Suprapubic skin (tissue), 4 donors: ENCODE data around the gene FERD3L. TPM values are rescaled to one million over a fixed set of nuclear protein-coding genes. Genes with fewer than 3 reads are reported as not detected.

Source experiments
- DNase-seq, 2 donors: peaks; one replicate each; pipeline ENCODE4 v3.0.0-alpha.2; 2019; ENCODE audit warnings: low spot score in 2 of 2
- H3K27ac ChIP-seq: fragments of 200-600 bp; sonication (generic); one replicate; pipeline ENCODE4 v1.5.1; 2019
- H3K27me3 ChIP-seq: fragments of 200-600 bp; sonication (generic); one replicate; pipeline ENCODE4 v1.5.1; 2019
- H3K36me3 ChIP-seq: fragments of 200-600 bp; sonication (generic); one replicate; pipeline ENCODE4 v1.5.1; 2019
- H3K4me1 ChIP-seq: fragments of 200-600 bp; sonication (generic); one replicate; pipeline ENCODE4 v1.5.1; 2019
- H3K4me3 ChIP-seq: fragments of 200-600 bp; sonication (generic); one replicate; pipeline ENCODE4 v1.5.1; 2019; ENCODE audit warnings: mild to moderate bottlenecking
- H3K9me3 ChIP-seq: fragments of 200-600 bp; sonication (generic); one replicate; pipeline ENCODE4 v1.5.1; 2019
- EP300 ChIP-seq: sonication (generic); formaldehyde crosslinking; IDR thresholded peaks from one replicate; pipeline ENCODE4 v1.6.1; 2017; ENCODE audit warnings: antibody characterized with exemption
- POLR2A ChIP-seq, 2 donors: fragments of 450-650 bp; IDR thresholded peaks; one replicate each; pipeline ENCODE4 v1.6.1; 2017; ENCODE audit warnings: antibody characterized with exemption in 2 of 2, mild to moderate bottlenecking in 2 of 2, moderate library complexity in 2 of 2
- POLR2AphosphoS5 ChIP-seq, 3 donors: sonication (generic); formaldehyde crosslinking; IDR thresholded peaks; one replicate each; pipeline ENCODE4 v1.6.1; 2017; ENCODE audit warnings: antibody characterized with exemption in 3 of 3
- WGBS: methylation state at CpG from one replicate; pipeline ENCODE4 v1.1.5; 2018; 5-methylcytosine and 5-hydroxymethylcytosine counted together
- total RNA-seq, 4 donors: library from RNA; depleted of rRNA; stranded (reverse); fragments of >200 nt; gene quantifications; one replicate each; pipeline ENCODE4 v1.1.0, GENCODE V29; 2016
- TF ChIP-seq, protein P1 (sequence below), 2 donors: fragments of 200-600 bp in 1 of 2; fragments of 450-650 bp in 1 of 2; sonication (generic) in 1 of 2; IDR thresholded peaks; one replicate each; pipeline ENCODE4 v1.5.1; 2016 to 2019; ENCODE audit warnings: antibody characterized with exemption in 2 of 2, mild to moderate bottlenecking in 1 of 2, moderate library complexity in 1 of 2

Gene FERD3L
- total RNA-seq, 4 donors from 2014 or later, result not detected

DNA sequence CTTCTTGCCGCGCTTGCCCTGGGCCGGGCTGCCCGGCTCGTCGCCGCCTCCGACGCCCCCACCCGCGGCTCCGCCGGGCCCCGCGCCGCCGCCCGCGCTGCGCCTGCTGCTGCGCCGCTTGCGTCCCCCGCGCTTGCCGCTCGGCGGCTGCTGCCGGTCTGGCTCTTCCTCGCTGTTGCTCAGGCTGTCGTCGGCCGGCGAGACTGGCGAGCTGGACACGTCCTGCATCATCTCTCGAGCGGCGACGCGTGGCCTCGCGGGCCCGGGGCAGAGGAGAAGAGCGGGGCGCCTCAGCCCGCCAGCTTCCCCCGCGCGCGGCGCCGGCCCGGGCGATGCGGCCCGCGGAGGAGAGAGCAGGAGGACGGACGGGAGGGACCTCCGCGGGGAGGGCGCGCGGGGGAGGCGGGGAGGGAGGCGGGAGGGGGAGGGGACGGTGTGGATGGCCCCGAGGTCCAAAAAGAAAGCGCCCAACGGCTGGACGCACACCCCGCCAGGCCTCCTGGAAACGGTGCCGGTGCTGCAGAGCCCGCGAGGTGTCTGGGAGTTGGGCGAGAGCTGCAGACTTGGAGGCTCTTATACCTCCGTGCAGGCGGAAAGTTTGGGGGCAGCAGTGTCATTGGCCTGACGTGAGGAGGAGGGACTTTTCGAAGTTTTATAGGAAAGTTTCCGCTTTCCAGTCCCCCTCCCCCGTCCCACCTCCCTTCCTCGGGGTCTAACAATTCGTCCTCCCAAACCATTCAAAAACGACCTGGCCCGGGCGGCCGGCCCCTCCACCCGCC, 27.9 kb downstream of the FERD3L start, which contains the start of gene TWIST1:
TWIST1 (minus strand) TSS at position 546 of the 779 bp plus-strand sequence; CDS start at position 231, 315 bp downstream.
- Histone ChIP-seq H3K27me3 (peaks cover 87% of the 10 kb centered on the region), H3K9me3 (no peaks in the 10 kb centered on the region), H3K4me1 (peaks cover 28% of the 10 kb centered on the region), H3K27ac (peak within 1 kb of the TSS; percentile 89), H3K4me3 (peak within 1 kb of the TSS; percentile 74), H3K36me3 (no peaks in the 10 kb centered on the region)
- DNase-seq, result peak; percentile 91
- peak in 1 of 2 donors; percentile 78 for TF ChIP-seq POLR2A (IDR thresholded peaks at IDR 0.05)
- TF ChIP-seq POLR2AphosphoS5 (IDR thresholded peaks at IDR 0.05), result peak; percentile 48 to 82 (median 61)
- no peak for TF ChIP-seq EP300
- 3% methylated on average over 11 of the region's 91 CpGs for WGBS

DNA sequence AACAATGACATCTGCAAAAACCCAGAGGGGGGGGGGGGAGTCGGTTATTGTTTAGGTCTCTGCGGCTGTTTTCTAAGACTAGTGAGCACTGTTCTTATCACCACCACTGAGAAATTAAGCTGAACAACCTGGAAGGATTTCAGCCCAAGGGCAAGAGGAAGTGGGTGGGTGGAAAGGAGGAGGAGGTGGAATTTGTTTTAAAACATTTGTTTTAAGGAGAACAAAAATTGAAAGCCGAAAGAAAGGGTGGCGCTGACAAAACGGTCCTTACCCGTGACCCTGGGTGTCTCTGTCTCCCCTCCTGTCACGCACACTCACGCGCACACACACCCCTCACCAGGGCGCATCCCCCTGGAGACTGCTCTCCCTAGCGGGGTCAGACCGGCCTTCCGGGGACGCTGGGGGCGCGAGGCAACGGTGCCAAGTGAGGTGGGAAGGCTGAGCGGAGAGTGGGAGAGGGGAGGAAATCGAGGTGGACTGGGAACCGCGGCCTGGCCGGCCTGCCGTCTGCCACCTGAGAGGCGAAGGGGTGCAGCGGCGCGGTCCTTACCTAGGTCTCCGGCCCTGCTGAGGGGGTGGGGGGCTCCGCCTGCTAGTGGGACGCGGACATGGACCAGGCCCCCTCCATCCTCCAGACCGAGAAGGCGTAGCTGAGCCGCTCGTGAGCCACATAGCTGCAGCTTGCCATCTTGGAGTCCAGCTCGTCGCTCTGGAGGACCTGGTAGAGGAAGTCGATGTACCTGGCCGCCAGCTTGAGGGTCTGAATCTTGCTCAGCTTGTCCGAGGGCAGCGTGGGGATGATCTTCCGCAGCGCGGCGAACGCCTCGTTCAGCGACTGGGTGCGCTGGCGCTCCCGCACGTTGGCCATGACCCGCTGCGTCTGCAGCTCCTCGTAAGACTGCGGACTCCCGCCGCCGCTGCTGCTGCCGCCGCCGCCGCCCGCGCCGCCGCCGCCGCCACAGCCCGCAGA, 28.8 kb downstream of the FERD3L start:
- Histone ChIP-seq H3K4me3 (peak overlapping the region; percentile 74), H3K27ac (peak overlapping the region; percentile 89), H3K27me3 (peaks cover 91% of the 10 kb centered on the region), H3K9me3 (no peaks in the 10 kb centered on the region), H3K36me3 (no peaks in the 10 kb centered on the region), H3K4me1 (peaks cover 28% of the 10 kb centered on the region)
- TF ChIP-seq, protein P1, sequence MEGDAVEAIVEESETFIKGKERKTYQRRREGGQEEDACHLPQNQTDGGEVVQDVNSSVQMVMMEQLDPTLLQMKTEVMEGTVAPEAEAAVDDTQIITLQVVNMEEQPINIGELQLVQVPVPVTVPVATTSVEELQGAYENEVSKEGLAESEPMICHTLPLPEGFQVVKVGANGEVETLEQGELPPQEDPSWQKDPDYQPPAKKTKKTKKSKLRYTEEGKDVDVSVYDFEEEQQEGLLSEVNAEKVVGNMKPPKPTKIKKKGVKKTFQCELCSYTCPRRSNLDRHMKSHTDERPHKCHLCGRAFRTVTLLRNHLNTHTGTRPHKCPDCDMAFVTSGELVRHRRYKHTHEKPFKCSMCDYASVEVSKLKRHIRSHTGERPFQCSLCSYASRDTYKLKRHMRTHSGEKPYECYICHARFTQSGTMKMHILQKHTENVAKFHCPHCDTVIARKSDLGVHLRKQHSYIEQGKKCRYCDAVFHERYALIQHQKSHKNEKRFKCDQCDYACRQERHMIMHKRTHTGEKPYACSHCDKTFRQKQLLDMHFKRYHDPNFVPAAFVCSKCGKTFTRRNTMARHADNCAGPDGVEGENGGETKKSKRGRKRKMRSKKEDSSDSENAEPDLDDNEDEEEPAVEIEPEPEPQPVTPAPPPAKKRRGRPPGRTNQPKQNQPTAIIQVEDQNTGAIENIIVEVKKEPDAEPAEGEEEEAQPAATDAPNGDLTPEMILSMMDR (IDR thresholded peaks at IDR 0.05), result no peak
- no peak for DNase-seq
- WGBS, result under 1% methylated on average over 39 of the region's 70 CpGs

DNA sequence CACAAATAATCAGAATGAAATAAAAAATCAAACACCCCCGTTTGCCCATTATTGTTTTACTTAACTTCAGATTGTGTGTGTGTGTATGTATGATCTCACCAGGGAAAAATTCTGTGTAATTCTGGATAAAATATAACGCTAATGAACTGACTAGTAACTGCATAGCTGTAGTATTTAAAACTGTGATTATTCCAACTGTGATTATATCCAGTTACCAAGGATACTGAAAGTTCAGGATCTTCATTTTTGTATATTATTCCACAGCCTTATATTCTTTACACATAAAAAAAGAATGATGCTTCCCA, 30.7 kb downstream of the FERD3L start:
- Histone ChIP-seq H3K27me3 (peaks cover 89% of the 10 kb centered on the region), H3K36me3 (no peaks in the 10 kb centered on the region), H3K9me3 (no peaks in the 10 kb centered on the region), H3K4me1 (peaks cover 28% of the 10 kb centered on the region), H3K27ac (peak overlapping the region; percentile 57), H3K4me3 (peak overlapping the region; percentile 74)
- no peak for DNase-seq
- 23% methylated on average over 2 of the region's 2 CpGs for WGBS
- TF ChIP-seq, protein P1 (IDR thresholded peaks at IDR 0.05), result no peak
- no peak for TF ChIP-seq EP300
- no peak for TF ChIP-seq POLR2AphosphoS5 (IDR thresholded peaks at IDR 0.05)
- TF ChIP-seq POLR2A (IDR thresholded peaks at IDR 0.05), result no peak

DNA sequence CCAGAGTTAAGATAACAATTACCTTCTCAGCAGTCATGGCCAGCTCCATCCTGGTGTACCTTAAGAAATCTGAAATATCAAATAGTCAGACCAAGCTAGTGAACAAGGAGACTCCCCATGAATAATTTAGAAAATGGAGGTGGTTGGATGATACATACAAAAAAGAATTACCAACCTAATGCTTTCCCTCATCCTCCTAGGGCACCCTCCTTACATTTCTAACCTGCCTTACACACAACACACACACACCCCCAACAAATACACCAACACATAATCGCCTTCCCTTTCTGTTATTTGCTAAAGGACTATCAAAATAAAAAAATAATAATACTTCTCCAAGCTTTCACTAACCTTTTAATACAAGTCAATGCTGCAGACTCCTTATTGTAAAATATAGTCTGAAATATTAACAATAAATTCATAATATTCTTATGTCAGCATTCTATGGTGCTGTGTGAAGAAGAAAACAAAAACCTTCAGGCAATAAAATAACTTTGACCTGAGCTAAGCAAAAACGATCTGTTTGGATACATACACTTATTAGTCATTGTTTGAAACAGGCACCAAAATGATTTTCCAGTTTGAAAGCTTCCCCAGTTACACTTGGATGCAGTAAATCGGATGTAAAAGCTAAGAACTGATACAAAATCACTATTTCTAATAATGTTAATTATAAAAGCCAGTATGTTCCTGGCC, 31.2 kb downstream of the FERD3L start:
- Histone ChIP-seq H3K4me1 (peaks cover 28% of the 10 kb centered on the region), H3K27me3 (peaks cover 89% of the 10 kb centered on the region), H3K27ac (peak overlapping the region; percentile 57), H3K9me3 (no peaks in the 10 kb centered on the region), H3K4me3 (peak overlapping the region; percentile 74), H3K36me3 (no peaks in the 10 kb centered on the region)
- WGBS, result 26% methylated on average over 3 of the region's 3 CpGs
- no peak for DNase-seq
- no peak for TF ChIP-seq EP300
- TF ChIP-seq POLR2AphosphoS5 (IDR thresholded peaks at IDR 0.05), result no peak
- TF ChIP-seq POLR2A (IDR thresholded peaks at IDR 0.05), result no peak
- TF ChIP-seq, protein P1 (IDR thresholded peaks at IDR 0.05), result no peak

DNA sequence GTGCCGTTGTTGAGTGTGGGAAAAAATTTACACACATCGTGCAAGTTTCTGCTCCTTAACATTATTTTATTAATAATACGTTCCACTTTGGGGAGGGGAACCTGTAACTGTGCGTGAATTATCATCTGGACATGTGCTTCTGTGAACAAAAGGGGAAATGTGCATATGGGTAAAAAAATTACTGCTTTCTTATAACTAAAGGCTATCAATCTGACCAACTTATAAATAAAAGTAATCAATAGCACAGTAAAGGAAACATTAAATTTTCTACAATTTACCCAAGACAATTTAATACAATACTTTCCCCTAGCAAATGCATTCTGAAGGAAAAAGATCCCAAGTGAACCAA, 32.2 kb downstream of the FERD3L start:
- Histone ChIP-seq H3K27ac (peak overlapping the region; percentile 57), H3K36me3 (no peaks in the 10 kb centered on the region), H3K4me1 (peaks cover 25% of the 10 kb centered on the region), H3K4me3 (peak overlapping the region; percentile 74), H3K9me3 (no peaks in the 10 kb centered on the region), H3K27me3 (peaks cover 89% of the 10 kb centered on the region)
- WGBS, result 25% methylated on average over 4 of the region's 4 CpGs
- TF ChIP-seq, protein P1 (IDR thresholded peaks at IDR 0.05), result no peak
- TF ChIP-seq POLR2A (IDR thresholded peaks at IDR 0.05) (no peak), POLR2AphosphoS5 (IDR thresholded peaks at IDR 0.05) (no peak), EP300 (no peak)
- no peak for DNase-seq
